HT1080 (cell line): ENCODE data around the gene GALM. TPM values are rescaled to one million over a fixed set of nuclear protein-coding genes. Genes with fewer than 3 reads are reported as not detected.
A peak's percentile ranks its signal among the peaks of the same experiment; 100 is the strongest.
"Not testable (repeated sequence)": the region's sequence is repeated elsewhere in the genome, so short reads cannot be mapped to it uniquely, and the experiment has no call there.

Experiments used
- DNase-seq: peaks from one replicate; pipeline ENCODE4 v3.0.0-alpha.2; 2015; ENCODE audit warnings: low read depth
- total RNA-seq: library from RNA; depleted of rRNA; stranded (reverse); fragments of >200 nt; shearing (Covaris generic); gene quantifications from 2 replicates; pipeline ENCODE4 v1.2.3, GENCODE V29; 2014

The GALM gene
- total RNA-seq, 1 experiment from 2014 or later, result not detected

DNA sequence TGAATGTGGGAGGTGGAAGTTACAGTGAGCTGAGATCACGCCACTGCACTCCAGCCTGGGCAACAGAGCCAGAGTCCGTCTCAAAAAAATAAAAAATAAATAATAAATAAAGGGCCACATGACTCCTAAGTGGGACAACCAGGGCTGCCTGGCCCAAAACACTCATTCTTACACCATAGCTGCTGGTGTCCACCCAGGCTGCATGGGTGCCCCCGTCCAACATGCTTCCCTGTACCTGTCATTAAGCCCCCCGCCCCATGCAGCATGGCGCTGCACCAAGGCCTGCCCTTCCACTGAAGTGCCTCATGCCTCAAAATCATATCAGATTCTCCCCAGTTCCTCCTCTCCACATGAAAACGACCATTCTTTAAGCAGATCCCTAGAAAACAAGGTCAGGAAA, 10.8 kb downstream of the GALM start:
- no peak for DNase-seq

DNA sequence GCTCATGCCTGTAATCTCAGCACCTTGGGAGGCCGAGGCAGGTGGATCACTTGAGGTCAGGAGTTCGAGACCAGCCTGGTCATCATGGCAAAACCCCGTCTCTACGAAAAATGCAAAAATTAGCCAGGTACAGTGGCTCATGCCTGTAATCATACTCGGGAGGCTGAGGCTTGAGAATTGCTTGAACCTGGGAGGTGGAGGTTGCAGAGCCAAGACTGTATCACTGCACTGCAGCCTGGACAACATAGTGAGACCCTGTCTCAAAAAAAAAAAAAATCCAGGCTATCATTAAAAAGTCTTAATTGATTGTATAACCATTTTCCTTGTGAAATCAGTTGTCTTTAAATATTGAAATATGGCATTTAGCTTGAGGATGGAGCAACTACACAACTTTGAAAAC, 15.0 kb downstream of the GALM start:
- not testable (repeated sequence) for DNase-seq

DNA sequence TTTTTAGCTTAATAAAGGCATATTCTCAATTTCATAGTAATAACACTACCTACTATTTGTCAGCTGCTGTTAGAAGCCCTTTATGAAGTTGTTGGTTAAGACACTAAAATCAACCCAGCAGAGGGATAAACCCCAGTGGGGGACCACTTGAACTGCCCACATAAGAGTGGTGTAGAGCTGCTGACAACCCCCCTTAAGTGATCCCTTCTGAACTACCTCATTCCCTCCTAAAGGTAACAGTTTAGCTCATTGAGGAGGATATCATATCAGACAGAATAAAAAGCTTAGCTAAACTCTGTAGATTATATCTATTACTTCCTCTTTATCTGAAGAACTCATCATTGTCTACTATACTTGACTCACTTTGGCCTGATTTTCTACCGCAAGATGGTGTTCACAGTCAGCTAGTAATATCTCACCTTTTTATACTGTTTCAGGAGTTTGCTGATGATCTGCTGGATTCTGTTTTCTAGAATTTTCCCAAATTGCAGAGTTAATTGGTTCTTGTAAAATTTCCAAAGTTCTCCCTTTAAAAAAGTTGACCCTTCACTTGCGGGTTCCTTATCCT, 16.2 kb downstream of the GALM start:
- no peak for DNase-seq

DNA sequence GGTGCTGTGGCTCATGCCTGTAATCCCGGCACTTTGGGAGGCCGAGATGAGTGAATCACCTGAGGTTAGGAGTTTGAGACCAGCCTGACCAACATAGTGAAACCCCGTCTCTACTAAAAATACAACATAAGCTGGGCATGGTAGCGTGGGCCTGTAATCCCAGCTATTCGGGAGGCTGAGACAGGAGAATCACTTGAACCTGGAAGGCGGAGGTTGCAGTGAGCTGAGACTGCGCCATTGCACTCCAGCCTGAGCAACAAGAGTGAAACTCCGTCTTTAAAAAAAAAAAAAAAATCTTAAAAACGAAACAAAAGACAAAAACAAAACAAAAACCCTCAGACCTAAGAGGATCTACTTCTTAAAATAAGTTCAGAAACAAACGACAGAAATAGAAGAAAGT, 16.7 kb downstream of the GALM start:
- DNase-seq, result not testable (repeated sequence)

DNA sequence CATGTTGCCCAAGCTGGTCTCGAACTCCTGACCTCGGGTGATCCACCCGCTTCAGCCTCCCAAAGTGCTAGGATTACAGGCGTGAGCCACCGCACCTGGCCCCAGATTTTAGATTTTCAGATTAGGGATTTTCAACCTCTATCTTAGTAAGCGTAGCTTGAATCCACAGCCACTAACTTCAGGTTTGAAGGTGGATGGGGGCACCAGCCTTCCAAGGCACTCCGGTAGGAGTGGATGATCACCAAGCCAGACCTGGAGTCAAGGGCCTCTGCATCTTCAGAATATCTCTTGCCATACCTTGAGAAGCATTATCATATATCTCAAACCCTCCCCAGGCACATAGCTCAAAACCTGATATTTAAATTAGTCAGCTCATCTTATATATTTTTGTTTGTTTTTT, 17.9 kb downstream of the GALM start:
- no peak for DNase-seq

DNA sequence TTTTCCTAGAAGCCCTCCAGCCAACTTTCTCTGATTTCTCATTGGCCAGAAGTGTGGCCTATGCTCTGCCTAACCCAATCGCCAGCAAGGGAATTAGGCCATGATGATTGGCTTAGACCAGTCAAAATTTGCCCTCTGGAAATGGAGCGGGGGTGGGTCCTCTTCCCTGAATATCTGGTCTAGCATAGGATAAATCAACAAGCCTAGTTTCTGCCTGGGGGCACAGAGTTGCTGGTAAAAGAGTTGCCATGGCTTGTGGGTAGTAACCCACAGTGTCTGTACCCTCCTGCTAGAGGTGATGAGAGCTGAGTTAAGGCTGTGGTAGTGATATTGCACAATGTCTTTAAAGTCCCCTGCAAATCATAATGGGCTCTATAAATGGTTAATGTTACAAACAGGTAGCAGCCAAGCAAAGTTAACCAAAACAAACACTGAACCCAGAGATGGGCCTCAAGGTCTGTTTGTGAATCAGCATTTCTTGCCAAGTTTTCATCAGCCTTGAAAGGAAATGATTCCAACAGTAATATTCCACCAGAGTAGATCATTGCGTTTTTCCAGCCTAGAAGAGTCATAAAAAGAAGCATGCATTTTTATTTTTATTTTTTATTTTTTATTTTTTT, 19.3 kb downstream of the GALM start:
- peak; percentile 21 for DNase-seq

DNA sequence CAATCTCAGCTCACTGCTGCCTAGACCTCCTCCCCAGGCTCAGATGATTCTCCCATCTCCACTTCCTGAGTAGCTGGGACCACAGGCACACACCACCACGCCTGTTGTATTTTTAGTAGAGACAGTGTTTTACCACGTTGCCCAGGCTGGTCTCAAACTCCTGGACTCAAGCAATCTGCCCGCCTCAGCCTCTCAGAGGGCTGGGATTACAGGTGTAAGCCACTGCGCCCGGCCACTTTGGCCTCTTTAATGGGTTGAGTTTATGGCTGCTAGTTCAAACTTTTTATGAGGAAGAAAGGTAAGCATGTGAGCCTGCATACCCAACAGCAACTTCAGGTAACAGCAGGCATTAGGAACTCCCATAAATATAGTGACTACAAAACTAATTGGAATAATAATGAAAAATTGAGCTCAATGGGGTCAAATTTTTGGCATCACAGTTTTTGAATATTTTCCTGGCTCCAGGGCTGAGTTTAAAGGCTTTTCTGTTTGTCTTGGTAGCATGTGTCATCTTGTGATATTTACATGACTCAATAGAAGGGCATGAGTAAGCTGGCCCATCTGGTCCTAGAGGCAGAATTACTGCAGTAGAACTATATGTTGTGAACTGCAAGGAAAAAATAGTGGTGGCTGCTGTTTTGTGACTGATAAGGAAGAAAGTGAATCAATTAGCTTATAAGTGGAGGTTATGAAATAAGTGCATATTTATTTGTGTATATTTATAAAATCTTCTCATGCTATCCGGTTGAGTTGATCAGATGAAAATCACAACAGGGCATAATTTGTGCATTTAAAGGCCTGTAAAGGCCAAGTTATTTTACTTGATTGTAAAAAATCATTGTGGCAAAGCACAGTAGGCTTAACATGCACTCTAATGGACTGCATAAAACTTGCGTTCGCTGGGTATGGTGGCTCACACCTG, 24.8 kb downstream of the GALM start:
- DNase-seq, result peak; percentile 90

DNA sequence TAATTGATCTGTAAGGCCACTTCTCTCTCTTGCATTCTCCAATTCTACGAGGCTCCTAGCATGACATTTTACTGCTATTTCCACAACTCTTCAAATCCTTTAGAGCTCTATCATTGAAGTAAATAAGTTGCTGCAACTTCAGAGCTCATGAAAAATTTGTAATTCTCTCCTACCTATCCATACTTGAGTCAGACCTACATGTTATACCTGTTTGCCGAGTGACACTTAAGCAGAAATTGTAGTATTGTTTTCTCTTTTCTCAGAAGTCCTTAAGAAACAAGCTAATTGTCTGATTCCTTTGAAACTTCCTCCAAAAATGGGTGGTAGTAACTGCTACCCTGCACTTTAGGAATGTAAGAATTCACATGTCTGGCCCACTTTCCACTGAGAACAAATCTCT, 26.1 kb downstream of the GALM start:
- no peak for DNase-seq

DNA sequence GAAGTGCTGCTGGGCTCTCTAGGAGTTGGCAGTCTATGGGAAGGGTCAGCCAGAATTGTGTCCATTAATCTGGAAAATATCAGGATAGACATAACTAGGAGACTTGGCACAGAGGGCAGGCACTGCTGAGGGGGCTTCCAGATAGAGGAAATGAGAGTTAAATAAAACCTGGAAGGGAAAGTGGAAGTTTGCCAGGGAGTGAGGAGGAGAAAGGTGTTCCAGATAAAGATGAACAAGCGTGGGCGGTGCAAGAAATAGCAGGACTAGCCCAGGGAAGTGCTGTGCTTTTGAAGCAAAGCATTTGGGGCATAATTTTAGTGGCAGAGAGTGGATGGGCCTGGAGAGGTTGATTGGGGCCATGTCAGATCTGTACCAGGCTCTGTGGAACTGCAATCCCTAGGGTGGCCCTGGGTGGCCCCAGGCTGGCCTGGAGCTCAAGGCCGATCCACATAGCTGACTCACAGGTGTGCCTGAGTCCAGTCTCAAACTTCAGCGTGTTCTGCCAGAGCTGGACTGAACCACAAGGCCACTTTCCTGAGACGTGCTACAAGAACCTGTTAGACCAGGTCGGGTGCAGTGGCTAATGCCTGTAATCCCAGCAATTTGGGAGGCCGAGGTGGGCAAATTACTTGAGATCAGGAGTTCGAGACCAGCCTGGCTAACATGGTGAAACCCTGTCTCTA, 26.9 kb downstream of the GALM start:
- DNase-seq, result no peak

DNA sequence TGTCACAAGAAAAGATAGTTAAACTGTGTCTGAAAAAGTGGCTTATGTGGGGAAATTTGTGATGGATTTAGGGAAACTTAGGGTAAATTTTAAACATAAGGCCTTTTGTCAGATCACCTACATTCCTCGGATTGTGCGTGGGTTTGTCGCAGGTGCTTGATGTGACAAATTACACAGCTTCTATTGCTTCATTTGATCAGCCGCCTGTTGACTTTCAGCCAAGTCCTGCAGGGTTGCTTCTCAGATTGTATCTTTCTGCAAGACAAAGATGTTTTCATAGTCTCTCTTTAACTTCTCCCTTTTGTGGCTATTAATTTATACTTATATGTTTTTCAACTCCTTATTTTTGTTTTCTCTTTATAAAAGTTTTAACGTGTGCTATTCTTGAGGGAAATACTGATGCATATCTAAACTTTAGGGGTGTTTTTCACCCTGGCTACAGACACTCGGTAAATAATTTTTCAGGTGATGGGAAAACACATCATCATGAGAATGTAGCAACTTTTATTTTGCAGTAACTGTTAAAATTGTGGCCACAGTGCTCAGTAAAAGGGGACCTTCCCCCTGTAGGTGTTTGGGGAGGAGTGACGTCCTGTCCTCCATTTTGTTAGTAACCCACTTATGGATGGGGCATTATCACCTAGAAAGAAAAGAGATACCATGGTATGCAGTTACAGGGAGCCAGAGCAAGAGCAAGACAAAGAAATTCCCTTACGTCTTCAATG, 31.4 kb downstream of the GALM start:
- no peak for DNase-seq

DNA sequence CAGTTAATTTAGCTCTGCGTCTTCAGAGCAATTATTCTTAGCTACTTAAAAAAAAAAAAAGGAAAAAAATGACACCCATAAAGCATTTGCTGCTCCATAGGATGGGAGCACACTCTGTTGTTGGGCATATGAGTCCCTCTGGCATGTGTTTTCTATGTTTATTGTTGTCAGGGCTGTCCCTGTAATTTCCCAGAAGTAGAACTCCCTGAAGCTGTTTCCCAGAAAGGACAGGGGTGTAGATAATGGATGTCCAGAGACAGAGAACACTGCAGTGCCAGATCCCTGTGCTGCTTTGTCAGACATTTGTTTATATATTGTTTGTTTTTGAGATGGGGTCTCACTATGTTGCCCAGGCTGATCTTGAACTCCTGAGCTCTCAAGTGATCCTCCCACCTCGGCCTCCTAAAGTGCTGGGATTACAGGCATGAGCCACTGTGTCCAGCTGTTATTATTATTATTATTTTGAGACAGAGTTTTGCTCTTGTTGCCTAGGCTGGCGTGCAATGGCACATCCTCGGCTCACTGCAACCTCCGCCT, 32.6 kb downstream of the GALM start:
- no peak for DNase-seq

DNA sequence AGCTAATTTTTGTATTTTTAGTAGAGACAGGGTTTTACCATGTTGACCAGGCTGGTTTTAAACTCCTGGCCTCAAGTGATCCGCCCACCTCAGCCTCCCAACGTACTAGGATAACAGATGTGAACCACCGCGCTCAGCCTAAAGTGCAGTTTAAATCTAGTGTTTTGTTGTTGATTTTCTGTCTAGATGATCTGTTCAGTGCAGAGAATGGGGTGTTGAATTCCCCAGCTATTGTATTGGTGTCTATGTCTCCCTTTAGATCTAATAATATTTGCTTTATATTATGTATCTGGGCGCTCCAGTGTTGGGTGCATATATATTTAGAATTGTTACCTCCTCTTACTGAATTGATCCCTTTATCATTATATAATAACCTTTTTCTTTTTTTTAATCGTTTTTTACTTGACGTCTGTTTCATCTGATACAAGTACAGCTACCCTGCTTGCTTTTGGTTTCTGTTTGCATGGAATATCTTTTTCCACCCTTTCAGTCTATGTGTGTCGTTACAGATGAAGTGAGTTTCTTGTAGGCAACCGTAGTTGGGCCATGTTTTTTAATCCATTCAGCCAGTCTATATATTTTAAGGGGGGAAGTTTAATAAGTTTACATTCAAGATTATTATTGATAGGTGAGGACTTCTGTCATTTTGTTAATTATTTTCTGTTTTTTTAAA, 34.3 kb downstream of the GALM start:
- no peak for DNase-seq

DNA sequence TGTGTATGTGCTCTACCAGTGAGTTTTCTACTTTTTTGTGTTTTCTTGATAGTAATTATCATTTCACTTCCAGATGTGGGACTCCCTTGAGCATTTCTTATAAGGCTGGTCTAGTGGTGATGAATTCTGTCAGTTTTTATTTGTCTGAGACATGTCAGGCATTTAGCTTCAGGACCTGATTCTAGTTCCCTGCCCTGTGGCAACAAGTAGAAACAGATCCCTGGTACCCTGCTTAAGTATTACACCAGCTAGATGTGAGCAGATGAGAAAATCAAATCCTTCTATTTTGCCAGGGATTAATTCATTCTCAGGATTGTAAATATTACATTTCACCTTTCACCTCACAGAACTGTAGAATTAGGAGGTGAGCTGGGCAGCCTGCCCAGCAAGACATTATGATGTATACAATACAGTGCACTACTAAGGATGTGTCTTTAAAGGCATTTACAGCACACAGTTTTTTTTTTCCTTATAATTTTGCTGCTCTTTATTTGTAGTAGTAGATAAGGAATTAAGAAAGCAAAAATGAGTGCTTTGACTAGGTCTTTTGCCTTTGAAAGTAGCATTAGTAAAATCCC, 35.1 kb downstream of the GALM start:
- DNase-seq, result no peak

DNA sequence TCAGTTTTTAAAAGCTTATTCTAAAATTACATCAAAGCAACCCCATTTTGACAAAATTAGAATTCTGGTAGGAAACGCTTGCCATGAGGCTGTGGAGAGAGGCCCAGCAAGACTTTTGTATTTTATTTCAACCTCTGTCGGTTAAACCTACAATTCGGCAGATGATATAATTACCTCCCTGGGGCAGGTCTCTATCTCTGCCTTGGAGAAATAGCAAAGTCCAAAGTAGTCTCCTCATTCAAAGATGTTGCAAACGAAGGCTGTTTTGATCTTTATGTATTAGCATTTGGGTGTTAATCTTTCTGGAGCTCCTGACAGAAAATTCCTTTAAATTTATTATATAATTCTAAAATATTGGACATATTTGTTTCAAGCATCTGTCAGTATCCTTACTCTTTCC, 35.6 kb downstream of the GALM start:
- DNase-seq, result no peak

DNA sequence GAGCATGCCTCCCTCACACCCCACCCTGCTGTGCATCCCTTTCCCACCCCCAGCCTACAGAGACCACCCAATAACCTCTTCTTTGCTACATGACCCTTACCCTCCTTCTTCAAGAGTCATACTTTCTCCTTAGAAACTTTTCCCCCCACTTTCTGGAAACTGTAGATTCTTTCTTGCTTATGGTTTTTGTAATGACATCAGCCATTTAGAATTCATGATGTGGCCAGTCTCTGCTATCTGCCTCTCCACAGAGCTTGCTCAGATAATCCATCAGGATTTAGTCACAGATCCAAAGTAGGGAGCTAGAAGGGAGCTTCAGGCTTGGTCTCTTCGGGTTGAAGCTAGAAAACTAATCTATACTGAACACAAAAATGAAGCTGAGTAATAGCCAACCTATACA, 36.5 kb downstream of the GALM start:
- peak; percentile 72 for DNase-seq

DNA sequence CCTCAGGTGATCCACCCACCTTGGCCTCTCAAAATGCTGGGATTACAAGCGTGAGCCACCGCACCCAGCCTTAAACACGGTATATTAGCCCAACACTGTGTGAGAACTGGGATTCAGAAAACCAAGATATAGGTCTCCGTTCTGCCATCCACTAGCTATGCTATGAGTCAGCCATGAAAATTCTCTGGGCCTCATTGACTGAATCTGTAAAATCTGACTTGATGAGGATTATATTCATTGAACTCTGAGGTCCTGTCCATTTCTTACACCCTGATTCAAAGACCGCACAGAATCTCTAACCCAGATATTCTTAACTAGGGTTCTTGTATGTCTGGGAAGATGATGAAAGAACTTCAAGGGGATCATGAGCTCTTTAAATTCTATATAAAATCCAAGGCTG, 37.4 kb downstream of the GALM start:
- not testable (repeated sequence) for DNase-seq

DNA sequence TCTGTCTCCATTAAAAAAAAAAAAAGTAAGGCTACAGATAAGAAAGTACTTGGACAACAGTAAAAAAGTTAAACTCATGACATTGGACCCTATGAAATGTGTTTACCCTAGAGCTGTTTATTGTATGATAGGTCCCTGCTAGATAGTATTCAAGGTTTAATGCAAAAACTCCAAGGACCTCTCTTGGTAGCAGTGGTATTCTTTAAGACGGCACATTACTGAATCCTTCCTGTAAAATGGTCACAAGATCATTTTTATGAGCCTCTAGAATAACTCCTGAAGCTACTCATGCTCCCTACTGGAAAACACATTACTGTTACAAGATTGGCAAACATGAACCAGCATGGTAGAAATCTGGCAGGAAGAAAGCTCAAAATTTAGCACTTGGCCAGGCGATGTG, 38.8 kb downstream of the GALM start:
- DNase-seq, result no peak

DNA sequence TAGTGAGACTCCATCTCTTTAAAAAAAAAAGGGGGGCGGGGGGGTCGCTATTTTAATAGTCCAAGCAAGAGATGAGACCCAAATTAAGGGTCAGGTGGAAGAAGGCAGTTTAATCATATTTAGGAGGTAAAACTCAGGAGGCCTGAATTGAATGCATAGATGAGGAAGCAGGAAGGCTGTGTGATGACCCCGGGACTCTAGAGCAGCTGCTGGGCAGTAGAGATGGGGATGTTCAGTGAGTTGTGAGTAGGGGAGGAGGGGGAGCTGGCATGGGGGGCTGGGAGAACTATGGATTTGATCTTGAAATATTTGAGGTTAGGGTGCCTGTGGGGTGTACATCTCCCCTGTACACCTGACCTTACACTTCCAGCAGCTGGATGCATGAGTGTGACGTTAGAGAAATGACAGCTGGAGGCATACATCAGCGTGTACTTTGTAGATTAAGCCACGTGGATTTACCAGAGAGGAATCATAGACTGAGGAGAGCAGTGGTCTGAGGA, 41.0 kb downstream of the GALM start:
- DNase-seq, result no peak

DNA sequence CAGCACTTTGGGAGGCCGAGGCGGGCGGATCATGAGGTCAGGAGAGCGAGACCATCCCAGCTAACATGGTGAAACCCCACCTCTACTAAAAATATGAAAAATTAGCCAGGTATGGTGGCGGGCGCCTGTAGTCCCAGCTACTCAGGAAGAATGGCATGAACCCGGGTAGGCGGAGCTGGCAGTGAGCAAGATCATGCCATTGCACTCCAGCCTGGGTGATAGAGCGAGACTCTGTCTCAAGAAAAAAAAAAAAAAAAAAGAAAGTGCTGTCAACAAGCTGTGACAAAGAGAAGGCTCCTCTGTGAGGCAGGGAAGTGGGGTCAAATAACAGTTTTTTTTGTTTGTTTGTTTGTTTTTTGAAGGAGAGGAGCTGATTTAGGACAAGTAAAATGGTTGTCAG, 42.6 kb downstream of the GALM start:
- DNase-seq, result not testable (repeated sequence)
